Ovary (tissue), 3 donors: ENCODE data around the gene SLC48A1.

Source experiments
- EP300 ChIP-seq: sonication (generic); formaldehyde crosslinking; IDR thresholded peaks from one replicate; pipeline ENCODE4 v1.6.1; 2017; ENCODE audit warnings: antibody characterized with exemption
- POLR2A ChIP-seq: fragments of 450-650 bp; IDR thresholded peaks from one replicate; pipeline ENCODE4 v1.6.1; 2017; ENCODE audit warnings: antibody characterized with exemption, mild to moderate bottlenecking, moderate library complexity
- TF ChIP-seq, protein P1 (sequence below), 3 donors: fragments of 450-650 bp in 2 of 3; fragments of 200-600 bp in 1 of 3; IDR thresholded peaks; one replicate each; pipeline versions ENCODE4 v1.5.1 to v1.8.0; 2016 to 2022; ENCODE audit warnings: antibody characterized with exemption in 3 of 3, mild to moderate bottlenecking in 1 of 3
- donor health status: DM: no; HTN: no; CAD: no.

GRCh38 chr12:47750916-47751470, 22.0 kb upstream of the SLC48A1 start:
- TF ChIP-seq EP300 (no peak), POLR2A (no peak)
- TF ChIP-seq, protein P1, sequence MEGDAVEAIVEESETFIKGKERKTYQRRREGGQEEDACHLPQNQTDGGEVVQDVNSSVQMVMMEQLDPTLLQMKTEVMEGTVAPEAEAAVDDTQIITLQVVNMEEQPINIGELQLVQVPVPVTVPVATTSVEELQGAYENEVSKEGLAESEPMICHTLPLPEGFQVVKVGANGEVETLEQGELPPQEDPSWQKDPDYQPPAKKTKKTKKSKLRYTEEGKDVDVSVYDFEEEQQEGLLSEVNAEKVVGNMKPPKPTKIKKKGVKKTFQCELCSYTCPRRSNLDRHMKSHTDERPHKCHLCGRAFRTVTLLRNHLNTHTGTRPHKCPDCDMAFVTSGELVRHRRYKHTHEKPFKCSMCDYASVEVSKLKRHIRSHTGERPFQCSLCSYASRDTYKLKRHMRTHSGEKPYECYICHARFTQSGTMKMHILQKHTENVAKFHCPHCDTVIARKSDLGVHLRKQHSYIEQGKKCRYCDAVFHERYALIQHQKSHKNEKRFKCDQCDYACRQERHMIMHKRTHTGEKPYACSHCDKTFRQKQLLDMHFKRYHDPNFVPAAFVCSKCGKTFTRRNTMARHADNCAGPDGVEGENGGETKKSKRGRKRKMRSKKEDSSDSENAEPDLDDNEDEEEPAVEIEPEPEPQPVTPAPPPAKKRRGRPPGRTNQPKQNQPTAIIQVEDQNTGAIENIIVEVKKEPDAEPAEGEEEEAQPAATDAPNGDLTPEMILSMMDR (IDR thresholded peaks at IDR 0.05): no peak
